Type B pancreatic cell (in vitro differentiated cells): ENCODE results near the gene HLA-E. TPM values are rescaled to one million over a fixed set of nuclear protein-coding genes. Genes with fewer than 3 reads are reported as not detected.
"Not testable (repeated sequence)": the region's sequence is repeated elsewhere in the genome, so short reads cannot be mapped to it uniquely, and the experiment has no call there.

Source experiments
- DNase-seq: peaks from one replicate; pipeline ENCODE4 v3.0.0; 2021; ENCODE audit warnings: mixed read lengths; ENCODE audit not compliant: unreplicated experiment; ENCODE audit errors: extremely low spot score
- H3K27ac Mint-ChIP-seq: 2 replicates; pipeline ENCODE4 v1.8.0; 2021; ENCODE audit warnings: mild to moderate bottlenecking, mixed read lengths
- H3K27me3 Mint-ChIP-seq: 2 replicates; pipeline ENCODE4 v1.8.0; 2021; ENCODE audit warnings: mixed read lengths
- H3K36me3 Mint-ChIP-seq: 2 replicates; pipeline ENCODE4 v1.8.0; 2021; ENCODE audit warnings: mixed read lengths
- H3K4me1 Mint-ChIP-seq: one replicate; pipeline ENCODE4 v1.8.0; 2021; ENCODE audit warnings: mixed read lengths; ENCODE audit not compliant: unreplicated experiment
- H3K4me3 Mint-ChIP-seq: 2 replicates; pipeline ENCODE4 v1.8.0; 2021; ENCODE audit warnings: mild to moderate bottlenecking, mixed read lengths
- H3K9me3 Mint-ChIP-seq: 2 replicates; pipeline ENCODE4 v1.8.0; 2021; ENCODE audit warnings: mixed read lengths
- CTCF ChIP-seq: fragments of 200-600 bp; sonication (generic); conservative IDR thresholded peaks from 2 replicates; pipeline ENCODE4 v1.5.0; 2021; ENCODE audit warnings: antibody characterized with exemption, mild to moderate bottlenecking
- total RNA-seq: library from RNA; stranded (reverse); gene quantifications from 2 replicates; pipeline ENCODE4 v1.2.1, GENCODE V29; 2021; ENCODE audit warnings: low replicate concordance

HLA-E gene
- total RNA-seq, 1 donor from 2014 or later, result 50.8 TPM

GRCh38 chr6:30520522-30520921, 31.2 kb downstream of the HLA-E start:
- no peak for DNase-seq
- no peak for TF ChIP-seq CTCF
- Mint-ChIP-seq H3K27me3 (peaks cover 44% of the 10 kb centered on the region), H3K4me1 (no peaks in the 10 kb centered on the region), H3K9me3 (no peaks in the 10 kb centered on the region), H3K27ac (peak overlapping the region; percentile 82), H3K36me3 (no peaks in the 10 kb centered on the region), H3K4me3 (peak overlapping the region; percentile 25)

- not testable (repeated sequence) for H3K9me3 Mint-ChIP-seq, DNase-seq, H3K4me3 Mint-ChIP-seq
Observed at GRCh38 chr6:30521082-30521481, 31.8 kb downstream of the HLA-E start.

GRCh38 chr6:30521952-30522351, 32.6 kb downstream of the HLA-E start:
- not testable (repeated sequence) for H3K36me3 Mint-ChIP-seq, DNase-seq, H3K4me1 Mint-ChIP-seq, H3K4me3 Mint-ChIP-seq, H3K9me3 Mint-ChIP-seq, H3K27ac Mint-ChIP-seq
- H3K27me3 Mint-ChIP-seq, result peaks cover 47% of the 10 kb centered on the region

More at GRCh38 chr6:30521082-30521481, 31.8 kb downstream of the HLA-E start:
- not testable (repeated sequence) for H3K36me3 Mint-ChIP-seq, H3K4me1 Mint-ChIP-seq
- peaks cover 46% of the 10 kb centered on the region for H3K27me3 Mint-ChIP-seq
- H3K27ac Mint-ChIP-seq, result peak overlapping the region; percentile 62

GRCh38 chr6:30526444-30526843, 37.1 kb downstream of the HLA-E start:
- H3K27me3 Mint-ChIP-seq, result peaks cover 48% of the 10 kb centered on the region
- not testable (repeated sequence) for H3K27ac Mint-ChIP-seq, DNase-seq, H3K36me3 Mint-ChIP-seq, H3K4me1 Mint-ChIP-seq, H3K9me3 Mint-ChIP-seq, H3K4me3 Mint-ChIP-seq

GRCh38 chr6:30529349-30529875, 40.1 kb downstream of the HLA-E start:
- not testable (repeated sequence) for H3K27ac Mint-ChIP-seq, H3K9me3 Mint-ChIP-seq, H3K36me3 Mint-ChIP-seq, DNase-seq, H3K4me3 Mint-ChIP-seq, H3K4me1 Mint-ChIP-seq
- peaks cover 25% of the 10 kb centered on the region for H3K27me3 Mint-ChIP-seq

- DNase-seq, result no peak
- H3K27me3 Mint-ChIP-seq, result peaks cover 21% of the 10 kb centered on the region
- H3K4me1 Mint-ChIP-seq, result no peaks in the 10 kb centered on the region
- peaks cover 4% of the 10 kb centered on the region for H3K9me3 Mint-ChIP-seq
- TF ChIP-seq CTCF, result no peak
- H3K27ac Mint-ChIP-seq, result no peak overlapping the region
- no peak overlapping the region for H3K4me3 Mint-ChIP-seq
- H3K36me3 Mint-ChIP-seq, result no peaks in the 10 kb centered on the region
Observed at GRCh38 chr6:30530014-30530413, 40.7 kb downstream of the HLA-E start.

GRCh38 chr6:30533460-30534294, 44.4 kb downstream of the HLA-E start:
- no peaks in the 10 kb centered on the region for H3K4me1 Mint-ChIP-seq
- no peak for DNase-seq
- no peaks in the 10 kb centered on the region for H3K36me3 Mint-ChIP-seq
- no peak overlapping the region for H3K27ac Mint-ChIP-seq
- H3K4me3 Mint-ChIP-seq, result no peak overlapping the region
- no peak for TF ChIP-seq CTCF
- peaks cover 13% of the 10 kb centered on the region for H3K27me3 Mint-ChIP-seq
- peaks cover 4% of the 10 kb centered on the region for H3K9me3 Mint-ChIP-seq
